Ammon's horn (tissue), 1 donor: ENCODE data around the gene TGFBR2.

ENCODE experiments used
- DNase-seq: peaks from one replicate; pipeline ENCODE4 v3.0.0-alpha.2; 2016; ENCODE audit warnings: low spot score

TGFBR2 gene

DNA sequence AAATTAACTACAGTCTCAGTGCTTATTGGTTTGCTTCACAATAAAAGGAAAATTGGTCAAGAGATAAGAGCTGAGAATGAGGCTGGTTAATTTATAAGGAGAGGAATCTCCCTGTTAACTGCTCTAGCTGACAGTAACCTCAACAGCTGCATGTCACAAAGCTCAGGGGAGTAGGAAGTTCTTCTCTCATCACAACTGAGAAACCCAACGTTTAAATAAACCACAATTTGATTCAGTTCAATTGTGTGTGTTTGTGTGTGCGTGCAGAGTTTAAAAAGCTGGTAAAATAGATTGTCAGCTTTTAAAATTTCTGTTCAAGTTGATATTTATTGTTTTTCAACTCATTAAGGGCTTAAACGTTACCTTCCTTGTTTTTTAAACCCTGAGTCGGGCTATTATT, 3.5 kb upstream of the TGFBR2 start:
- DNase-seq: no peak

DNA sequence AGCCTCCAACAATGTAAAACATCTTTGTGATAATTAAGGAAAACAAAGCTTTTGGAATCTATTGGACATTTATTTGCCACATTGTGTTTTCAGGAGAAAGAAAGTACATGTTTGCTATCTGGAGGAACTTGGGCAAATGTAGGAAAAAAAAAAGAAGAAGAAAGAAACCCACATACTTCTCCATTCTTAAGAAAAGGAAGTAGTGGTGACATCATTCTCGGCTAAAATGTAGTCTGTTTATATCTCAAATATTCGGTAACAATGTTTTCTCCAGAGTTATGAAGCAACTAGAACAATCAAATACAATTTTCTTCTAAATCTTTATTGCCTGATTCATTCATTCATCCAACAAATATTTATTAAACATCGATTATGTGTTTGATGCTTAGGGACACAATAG, 2.3 kb upstream of the TGFBR2 start:
- DNase-seq: peak; percentile 14

DNA sequence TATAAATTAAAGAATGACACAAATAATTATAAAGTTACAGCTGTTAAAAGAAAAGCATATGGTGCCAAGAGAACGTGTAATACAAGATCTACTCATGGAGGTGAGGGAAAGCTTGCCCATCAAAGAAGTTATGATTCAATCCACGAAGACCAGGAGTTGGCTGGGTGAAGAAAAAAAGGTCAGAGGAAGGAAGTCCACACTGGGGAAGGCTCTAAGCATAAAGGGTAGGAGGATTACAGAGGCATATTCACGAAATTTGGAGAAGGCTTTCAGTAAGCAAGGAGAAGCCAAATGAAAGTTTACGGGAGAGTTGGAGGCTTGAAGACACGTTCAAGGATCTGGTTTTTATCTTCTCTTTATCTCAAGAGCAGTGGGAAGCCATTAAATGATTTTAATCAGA, 1.8 kb upstream of the TGFBR2 start:
- peak; percentile 35 for DNase-seq

DNA sequence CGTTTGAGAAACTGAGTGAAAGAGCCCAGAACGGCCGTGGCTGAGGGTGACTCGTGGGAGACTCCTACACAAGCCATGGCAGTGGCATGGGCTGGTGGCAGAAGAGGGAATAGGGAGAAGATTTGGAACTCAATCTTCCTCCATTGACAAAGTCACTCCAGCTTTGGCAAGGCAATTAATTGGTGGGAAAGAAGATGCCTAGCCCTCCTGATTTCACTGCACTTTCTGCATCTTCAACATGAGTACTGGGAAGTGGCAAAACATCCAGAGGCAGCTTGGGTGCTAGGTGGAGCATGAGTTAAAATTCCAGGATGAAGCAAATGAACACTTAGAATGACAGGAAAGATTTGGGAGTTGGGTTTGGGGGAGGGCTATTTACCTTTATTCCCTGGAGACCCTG, 1.4 kb upstream of the TGFBR2 start:
- DNase-seq: no peak

DNA sequence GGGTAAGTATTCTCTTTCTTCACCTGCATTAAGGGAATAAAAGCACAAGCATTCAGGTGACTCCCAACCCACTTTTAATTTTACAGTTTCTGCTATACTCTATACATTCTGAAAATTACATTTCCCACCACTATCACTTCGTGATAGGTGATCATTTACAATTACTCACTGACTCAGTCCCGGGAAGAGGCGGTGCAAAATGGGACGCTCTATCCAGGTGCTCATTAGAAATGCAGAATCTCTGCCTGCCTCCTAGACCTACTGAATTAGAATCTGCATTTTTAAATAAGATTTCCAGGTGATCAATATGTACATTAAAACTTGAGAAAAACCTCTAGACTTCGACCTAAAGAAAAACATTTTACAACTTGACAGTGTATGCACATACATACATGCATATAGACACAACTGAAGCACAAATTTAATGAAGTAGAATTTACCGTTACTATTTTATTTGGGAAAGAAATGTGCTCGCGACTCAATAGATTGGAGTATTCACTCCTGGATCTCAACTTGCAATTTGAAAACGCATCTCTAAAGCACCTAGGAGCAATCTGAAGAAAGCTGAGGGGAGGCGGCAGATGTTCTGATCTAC, 598 bp upstream of the TGFBR2 start:
- no peak for DNase-seq

DNA sequence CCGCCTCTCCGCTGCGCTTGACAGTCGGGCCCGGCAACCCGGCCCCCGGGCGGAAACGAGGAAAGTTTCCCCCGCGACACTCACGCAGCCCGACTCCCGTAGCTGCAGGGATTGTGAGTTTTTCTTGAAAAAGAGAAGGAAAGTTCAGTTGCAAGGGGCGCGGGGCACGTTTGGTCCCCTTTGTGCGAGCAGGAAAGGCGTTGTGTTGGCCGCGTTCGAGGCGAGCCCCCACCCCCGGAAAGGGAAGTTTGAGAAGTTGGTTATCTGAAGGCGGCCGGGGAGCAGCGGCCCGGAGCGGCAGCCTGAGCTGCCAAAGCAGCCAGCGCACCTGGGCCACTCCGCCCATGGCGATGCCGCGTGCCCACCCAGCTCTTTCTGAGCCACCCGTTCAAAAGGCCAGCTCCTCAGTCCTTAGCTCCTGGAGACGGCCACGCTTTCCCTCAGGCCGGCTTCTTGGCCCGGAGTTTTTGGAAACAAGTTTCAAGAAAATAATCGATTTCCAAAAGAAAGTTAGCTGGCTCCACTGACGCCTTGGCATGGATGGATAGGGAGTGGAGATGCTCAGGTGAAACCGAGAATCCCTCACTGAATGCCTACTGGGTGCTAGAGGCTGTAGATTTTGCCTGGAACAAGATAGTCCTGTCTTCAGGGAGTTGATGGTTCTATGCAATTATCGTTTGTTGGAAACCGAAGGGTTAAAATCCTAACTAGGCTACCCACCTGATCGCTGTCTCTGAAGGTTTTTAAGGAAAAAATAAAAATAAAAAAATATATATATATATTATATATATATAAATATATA, 832 bp downstream of the TGFBR2 start:
- peak; percentile 42 for DNase-seq

DNA sequence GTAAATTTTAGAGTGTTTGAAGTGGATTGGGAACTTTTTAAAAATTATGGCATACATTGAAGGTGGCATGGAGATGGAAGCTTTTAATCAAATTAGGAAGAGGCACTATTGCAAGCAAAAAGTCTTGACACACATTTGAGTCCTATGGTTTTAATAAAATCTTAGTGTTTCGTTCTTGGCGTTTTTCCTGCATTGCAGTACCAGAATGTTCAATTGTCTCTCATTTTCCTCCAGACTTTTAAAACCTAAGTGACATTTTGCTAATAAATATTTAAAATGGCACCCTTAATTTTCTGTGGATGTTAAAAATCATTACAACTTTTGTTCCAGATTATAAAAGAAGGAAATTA, 2.2 kb downstream of the TGFBR2 start:
- no peak for DNase-seq

DNA sequence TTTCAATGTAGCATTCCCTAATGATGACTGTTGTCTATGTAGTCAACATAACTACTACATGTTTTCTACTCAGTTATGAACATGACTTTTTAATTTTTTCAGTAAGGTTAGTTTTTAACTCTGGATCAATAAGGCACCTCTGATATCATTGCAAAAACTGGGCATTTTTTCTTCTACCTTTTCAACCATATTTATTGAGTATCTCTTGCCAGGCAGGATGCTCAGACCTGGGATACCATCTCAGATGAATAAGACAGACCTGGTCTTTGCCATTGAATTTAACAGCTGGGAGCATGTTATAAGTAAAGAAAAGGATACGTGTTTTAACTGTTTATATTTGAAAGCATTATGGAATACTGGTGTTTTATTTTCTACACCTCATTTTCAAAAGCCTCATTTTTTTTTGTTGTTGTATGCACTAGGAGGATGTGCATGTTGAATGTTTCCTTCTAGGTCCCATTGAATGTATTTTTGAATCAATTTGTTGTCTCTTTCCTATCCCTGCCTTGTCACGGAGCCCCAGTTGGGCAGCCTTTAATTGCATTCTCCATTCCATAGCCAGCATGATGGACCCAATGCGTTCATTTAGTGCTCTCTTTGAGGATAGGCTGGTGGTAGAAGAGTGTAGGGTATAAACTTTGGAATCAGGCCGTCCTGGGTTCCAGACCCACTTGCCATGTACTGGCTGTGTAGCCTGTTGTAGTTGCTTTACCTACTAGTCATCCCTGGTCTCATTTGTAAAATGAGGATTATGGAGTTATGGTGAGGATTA, 3.7 kb downstream of the TGFBR2 start:
- DNase-seq: no peak

DNA sequence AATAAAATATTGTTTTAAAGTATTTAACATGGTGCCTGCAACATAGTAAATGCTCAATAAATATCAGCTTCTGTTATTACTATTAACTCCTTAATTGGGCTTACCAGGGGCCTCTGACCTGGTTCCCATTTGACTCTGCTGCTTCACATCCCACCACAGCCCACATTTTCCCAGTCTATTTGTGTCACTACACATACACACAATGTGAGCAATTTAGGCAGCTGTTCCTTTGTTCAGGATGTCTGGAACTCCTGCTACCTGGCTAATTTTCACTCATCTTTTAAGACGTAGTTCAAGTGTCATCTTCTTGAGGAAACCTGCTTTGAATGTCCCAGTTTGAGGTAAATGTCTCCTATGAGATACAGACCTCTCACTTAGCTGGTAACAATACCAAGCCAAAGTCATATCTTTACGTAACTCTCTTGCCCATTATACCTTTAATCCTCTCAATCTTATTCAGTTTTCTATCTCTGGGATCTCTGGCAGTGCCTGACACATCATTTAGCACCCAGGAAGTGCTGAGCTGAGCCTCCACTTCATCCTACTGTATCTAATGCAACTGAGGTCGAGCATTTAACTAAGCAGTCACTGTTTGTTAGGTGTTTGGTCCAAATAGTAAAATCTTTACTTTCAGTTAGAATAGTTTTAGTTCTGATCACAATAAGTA, 4.4 kb downstream of the TGFBR2 start:
- DNase-seq: no peak

DNA sequence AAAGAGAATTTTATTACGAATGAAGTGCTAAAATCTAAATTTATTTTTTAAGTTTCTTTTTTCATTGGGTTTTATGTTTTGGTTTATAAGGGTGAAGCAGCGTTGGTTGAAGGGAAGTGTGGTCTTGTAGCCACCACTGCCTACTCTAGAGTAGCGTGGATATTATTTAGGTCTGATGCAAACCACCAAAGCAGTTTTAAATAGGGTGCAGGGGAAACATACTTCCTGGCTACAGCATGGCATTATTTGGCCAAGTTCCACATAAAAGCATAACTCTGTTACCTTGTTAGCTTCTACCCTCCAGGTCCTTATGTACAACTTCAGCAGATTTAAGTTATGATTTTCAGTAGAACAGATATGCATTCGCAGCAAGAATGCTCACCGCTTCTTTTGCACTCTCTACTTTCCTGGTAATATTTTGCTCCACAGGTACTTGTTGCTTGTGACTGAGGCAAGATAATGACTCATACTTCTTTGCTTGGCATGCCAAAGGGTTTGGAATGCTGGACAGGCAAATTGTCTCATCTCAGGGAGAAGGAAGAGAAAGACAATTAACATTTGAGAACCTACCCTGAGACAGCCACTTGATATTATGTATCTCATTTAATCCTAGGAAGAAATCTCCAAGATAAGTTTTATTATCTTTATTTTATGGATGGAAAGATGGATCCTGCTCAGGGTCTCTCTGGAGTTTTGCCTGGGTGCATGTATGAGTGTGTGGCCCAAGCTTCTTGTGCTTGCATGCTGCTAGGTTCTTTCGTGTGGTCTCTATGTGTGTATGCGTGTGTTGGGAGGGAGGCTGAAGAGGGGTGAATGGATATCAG, 5.4 kb downstream of the TGFBR2 start:
- no peak for DNase-seq

DNA sequence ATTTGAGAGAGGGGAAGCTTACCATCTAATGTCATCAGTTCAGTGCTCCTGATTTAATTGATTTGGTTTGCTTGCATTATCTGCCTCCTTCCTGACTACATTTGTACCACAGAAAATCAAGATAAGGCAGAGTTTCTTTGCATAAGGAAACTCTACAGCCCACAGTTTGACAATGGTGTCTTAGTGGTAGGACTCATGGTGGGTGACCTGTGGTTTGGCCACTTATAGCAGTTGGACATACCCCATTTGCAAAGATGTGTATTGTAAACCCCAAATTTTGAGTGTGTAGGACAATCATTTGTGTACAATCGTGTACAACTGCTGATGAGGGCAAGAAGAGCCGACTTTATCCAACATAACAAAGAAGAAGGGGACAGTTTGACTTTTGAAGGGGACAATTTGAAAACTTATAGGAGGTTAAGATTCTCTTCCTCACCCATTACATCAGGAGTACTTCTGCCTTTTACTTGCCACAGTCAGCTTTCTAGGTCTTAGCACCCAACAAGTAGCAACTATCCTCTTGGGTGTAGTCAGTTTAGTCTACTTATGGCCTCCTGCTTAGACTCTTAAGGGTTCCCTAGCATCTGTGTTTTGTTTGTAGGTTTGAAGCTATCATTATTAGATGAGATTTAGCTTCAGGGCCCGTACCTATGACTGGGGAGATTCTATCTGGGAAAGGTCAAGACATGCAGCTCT, 6.2 kb downstream of the TGFBR2 start:
- no peak for DNase-seq

DNA sequence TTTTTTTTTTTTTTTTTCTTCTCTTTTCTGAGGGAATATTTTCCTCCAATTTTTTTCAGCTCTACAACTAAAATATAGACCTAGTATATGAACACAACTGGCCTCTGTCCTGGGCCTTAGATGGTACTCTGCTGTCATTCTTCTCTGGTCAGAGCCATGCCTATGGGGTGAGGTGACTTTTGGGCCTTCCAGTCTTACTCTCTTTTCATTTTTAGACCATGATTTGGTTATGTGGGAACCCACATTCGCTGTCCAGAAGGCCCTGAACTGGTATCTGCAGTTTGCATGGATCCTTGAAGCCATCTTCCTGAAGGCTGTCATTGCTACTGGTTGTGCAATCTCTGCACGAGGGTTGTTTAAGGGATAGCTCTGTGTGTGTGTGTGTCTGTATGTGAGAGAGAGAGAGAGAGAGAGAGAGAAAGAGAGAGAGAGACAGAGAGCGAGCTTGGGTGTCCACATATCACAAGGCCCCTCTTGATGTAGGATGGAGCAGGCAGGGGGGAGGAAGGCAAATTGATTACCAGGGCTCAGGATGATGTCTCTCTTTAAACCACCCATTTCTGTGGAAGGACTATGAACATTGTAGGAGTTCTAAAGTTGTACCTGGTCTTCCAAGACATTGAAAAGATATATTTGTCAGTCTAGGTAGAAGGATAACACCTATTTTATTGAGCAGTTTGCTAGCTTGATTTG, 6.9 kb downstream of the TGFBR2 start:
- no peak for DNase-seq

DNA sequence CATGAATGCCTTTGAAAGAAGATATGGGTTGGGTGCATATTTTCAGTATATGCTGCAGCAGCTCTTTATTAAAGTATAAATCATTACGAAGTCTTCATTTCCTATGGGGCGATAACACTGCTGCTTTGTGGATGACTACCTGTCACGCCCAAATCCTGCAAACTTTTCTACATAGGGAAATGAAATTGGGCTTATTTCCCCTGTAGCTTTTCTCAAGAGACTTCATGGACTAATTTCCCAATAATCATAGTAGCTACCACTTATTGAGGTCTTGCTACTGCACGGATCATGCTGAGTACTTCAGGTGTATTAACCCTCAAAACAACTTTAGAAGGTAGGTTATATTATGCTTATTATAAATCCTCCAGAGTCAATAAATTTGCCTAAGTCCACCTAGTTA, 8.0 kb downstream of the TGFBR2 start:
- no peak for DNase-seq

DNA sequence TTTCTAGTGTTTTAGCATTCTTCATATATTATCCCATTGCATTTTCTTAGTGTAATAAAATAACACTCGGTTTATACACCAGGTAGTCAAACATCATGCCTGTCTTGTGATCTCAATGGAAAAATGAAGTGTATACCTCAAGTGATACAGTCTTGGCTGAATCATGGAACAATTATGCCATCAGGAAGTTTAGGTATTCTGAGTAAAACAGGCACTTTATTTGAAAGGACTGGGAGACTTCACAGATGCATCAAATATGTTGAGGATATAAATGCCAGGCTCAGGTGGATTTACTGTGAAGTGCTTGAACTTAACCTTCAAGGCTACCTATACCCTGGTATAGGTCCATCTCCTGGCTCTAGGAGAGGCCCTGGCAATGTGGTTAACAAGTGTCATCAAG, 8.5 kb downstream of the TGFBR2 start:
- no peak for DNase-seq

DNA sequence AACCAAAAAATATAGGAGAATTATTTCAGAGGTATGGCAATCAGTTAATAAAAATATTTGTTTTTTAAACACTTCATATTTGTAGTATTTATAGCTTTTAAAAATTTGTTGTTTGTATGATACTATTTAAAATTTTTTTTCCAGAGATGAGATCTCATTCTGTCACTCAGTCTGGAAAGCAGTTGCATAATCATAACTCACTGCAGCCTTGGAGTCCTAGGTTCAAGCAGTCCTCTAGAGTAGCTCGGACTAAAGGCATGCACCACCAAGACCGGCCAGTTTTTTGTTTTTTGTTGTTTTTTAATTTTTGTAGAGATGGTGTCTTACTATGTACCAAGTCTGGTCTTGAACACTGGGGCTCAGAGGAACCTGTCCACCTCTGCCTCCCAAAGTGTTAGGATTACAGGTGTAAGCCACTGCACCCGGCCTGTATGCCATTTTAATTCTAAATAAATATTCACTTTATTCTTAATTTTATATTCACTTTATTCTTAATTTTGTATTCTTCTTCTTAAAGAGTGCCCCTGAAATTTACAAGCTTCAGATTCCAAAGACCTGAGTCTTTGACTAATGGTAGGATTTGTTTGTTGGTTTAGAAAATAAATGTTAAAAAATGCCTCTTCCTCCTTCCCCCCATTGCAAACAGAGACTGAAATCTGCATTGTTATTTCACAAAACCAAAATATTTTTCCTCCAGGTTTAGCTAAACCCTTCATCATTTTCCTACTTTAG, 9.4 kb downstream of the TGFBR2 start:
- no peak for DNase-seq

DNA sequence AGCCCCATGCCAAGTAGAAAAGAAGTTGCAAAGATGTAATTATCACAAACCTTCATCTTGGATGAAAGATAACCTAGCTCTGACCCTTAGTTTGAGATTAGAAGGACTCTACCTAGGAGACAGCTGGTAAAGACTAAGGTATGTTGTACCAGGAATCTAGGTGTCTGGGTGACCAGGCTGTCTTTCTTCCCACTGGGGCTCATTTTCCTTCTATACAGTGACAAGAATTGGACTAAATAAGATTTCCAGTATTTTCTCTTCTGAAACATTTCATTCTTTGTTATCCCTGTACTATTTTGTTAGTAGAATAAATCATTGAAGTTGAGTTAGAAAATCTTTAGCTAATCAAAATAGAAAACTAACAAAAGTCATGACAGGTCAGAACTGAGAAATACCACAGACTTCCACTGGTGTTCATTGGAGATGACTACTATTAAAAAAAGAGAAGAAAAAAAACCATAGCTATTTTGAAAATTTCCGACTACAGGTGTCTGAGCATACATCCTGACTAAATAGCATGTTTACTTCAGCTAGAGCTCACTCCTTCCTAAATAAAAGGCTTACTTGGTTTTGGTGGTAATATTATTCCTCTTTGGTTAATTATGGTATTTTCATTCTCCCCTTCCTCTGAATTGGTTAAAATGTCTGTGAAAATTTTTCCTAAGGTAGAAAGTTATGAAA, 10.1 kb downstream of the TGFBR2 start:
- DNase-seq: no peak

DNA sequence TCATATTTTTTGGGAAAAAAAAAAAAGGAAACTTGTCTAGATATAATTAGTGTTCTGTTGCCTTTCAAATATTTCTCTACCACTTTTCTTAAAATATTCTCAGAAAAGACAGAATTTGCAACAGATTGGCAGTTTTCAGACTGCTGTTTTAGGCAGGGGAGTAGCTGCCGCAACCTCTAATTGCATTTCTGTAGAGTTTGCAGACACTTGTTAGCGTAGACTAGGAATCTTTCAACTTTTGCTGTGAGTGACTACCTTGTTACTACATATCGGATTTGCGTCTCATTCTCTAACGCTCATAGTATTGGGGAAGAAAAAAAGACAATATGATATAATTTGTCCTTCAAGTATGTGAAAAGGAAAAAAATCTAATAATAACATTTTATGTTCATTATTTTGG, 10.7 kb downstream of the TGFBR2 start:
- no peak for DNase-seq

DNA sequence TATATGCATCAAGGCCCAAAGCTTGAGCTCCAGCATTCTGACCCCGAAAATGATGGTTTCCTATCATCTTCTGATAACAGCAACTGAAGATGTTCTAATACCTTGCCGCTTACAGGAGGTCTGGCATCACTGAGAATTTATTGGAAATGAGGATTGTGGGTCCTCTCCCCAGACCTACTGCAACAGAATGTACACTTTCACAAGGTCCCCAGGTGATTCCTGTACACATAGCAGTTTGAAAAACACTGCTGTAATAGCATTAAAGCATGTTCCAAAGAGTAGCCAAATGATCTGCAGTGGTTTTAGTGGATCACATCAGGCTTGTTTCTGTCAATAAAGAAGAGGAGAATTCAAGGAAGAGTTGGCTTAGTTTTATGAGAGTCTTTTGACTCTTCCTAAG, 11.3 kb downstream of the TGFBR2 start:
- no peak for DNase-seq

DNA sequence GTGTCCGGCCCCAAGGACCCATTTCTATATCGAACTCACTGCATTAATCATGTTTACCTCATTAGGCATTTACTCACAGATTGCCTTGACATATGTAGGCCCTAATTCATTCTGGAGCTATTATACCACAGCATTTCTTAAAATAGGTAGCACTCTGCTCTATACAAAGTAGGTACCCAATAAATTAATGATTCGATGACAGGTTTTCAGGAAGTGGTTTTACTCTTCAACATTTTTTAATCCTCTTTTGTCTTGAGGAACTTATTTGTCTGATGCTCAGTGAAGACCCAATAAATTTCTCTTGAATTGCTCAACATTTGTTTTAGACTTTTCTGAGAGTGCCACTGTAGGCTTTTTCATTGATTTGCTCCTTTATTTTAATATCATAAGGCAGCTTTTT, 12.1 kb downstream of the TGFBR2 start:
- no peak for DNase-seq
